AG09309 (cell line): Measurements from ENCODE around the gene HPN.

Source experiments
- DNase-seq: peaks from one replicate; pipeline ENCODE4 v3.0.0-alpha.2; 2010; ENCODE audit warnings: low read depth
- H3K4me3 ChIP-seq: 2 replicates; pipeline ENCODE4 v1.5.1; 2011; ENCODE audit warnings: mild to moderate bottlenecking, low read depth, low read length, moderate library complexity; ENCODE audit not compliant: control insufficient read depth
- TF ChIP-seq, protein P1 (sequence below): IDR thresholded peaks from 2 replicates; pipeline ENCODE4 v1.5.1; 2011; ENCODE audit warnings: mild to moderate bottlenecking, low read depth, low read length, inconsistent platforms; ENCODE audit not compliant: insufficient read depth, control insufficient read depth; ENCODE audit errors: missing control alignments

Gene HPN

GRCh38 chr19:35039881-35040825 is 1.4 kb upstream of the HPN start:
- no peak for DNase-seq
- no peak overlapping the region for H3K4me3 ChIP-seq

GRCh38 chr19:35040826-35041547 is 534 bp upstream of the HPN start:
- no peak for DNase-seq
- no peak overlapping the region for H3K4me3 ChIP-seq
- TF ChIP-seq, protein P1, sequence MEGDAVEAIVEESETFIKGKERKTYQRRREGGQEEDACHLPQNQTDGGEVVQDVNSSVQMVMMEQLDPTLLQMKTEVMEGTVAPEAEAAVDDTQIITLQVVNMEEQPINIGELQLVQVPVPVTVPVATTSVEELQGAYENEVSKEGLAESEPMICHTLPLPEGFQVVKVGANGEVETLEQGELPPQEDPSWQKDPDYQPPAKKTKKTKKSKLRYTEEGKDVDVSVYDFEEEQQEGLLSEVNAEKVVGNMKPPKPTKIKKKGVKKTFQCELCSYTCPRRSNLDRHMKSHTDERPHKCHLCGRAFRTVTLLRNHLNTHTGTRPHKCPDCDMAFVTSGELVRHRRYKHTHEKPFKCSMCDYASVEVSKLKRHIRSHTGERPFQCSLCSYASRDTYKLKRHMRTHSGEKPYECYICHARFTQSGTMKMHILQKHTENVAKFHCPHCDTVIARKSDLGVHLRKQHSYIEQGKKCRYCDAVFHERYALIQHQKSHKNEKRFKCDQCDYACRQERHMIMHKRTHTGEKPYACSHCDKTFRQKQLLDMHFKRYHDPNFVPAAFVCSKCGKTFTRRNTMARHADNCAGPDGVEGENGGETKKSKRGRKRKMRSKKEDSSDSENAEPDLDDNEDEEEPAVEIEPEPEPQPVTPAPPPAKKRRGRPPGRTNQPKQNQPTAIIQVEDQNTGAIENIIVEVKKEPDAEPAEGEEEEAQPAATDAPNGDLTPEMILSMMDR = no peak

More at GRCh38 chr19:35039881-35040825, 1.4 kb upstream of the HPN start:
- TF ChIP-seq, protein P1 = no peak

DNA sequence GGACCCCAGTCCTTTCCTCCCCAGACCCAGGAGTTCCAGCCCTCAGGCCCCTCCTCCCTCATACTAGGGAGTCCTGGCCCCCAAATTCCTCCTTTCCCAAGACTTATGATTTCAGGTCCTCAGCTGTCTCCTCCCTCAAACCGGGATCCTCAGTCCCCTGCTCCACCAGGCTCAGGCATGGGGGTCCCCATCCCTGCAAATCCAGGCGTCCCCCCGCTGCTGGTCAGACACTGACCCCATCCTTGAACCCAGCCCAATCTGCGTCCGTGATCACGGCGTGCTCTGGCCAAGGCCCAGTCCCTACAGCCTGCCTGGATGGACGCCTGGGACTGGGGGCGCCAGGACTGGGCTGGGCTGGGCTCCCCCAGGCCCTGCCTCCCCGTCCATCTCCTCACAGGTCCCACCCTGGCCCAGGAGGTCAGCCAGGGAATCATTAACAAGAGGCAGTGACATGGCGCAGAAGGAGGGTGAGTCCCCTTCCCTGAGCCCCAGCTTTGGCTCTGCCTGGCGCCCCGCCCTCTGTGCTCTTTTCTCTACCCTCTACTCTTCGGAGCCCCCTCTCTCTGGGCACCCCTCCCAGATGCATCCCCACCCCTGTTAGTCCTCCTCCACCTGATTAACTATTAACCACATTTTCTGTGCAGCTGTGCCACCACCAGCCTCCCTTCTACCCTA is 672 bp downstream of the HPN start:
- no peak overlapping the region for H3K4me3 ChIP-seq
- no peak for DNase-seq
- TF ChIP-seq, protein P1 = no peak

DNA sequence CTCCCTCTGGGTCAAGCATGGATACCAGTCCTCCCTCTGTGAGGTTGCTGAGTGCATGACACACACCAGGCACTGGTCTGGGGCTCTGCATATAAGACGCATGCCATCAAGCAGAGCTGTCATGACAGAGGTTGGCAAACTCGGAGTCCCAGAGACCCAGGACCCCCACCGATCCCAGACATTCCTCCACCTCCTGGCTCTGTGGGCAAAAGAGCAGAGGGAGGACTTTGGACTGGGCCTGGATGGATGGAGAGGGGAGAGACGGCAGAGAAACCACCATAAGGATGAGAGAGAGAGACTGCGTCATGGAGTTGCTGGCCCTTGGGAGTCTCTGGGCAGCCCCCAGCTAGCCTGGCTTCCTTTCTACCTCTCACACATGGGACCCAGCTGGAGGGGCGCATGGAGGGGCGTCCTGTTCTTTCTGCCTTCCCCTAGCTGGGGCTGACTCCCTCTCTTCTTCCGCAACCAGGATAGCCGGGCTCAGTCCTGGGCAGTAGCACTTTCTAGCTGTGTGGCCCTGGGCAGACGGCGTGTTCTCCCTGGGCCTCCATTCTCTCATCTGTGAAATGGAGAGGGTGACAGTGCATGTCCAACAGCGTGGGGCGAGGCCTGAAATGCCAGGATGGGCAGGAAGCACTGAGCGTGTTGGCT is 1.6 kb downstream of the HPN start:
- TF ChIP-seq, protein P1 = no peak
- no peak for DNase-seq
- no peak overlapping the region for H3K4me3 ChIP-seq

- TF ChIP-seq, protein P1 = no peak
- no peak overlapping the region for H3K4me3 ChIP-seq
- no peak for DNase-seq
These were observed 2.4 kb downstream of the HPN start for GRCh38 chr19:35043906-35044305.
